Endothelial cell of umbilical vein (primary cell): Measurements from ENCODE around the gene UBE2D3. TPM values are rescaled to one million over a fixed set of nuclear protein-coding genes. Genes with fewer than 3 reads are reported as not detected.

Experiments used
- BruUV-seq: library from RNA; stranded (reverse); fragments of 400-500 nt; replicated peaks from 2 replicates; lab custom pipeline; 2021; lab: Mats Ljungman, UMichigan
- CTCF ChIA-PET: fragments of 300-600, 350-600 bp; sonication (Branson Sonifier 250); formaldehyde crosslinking; loops from one replicate; lab custom pipeline; 2021; ENCODE audit warnings: antibody characterized with exemption, inconsistent platforms; lab: Charles Lee
- POLR2A ChIA-PET: fragments of 300-600, 350-600 bp; sonication (Branson Sonifier 250); formaldehyde crosslinking; loops from one replicate; lab custom pipeline; 2021; ENCODE audit warnings: antibody characterized with exemption, inconsistent platforms; lab: Charles Lee
- DNase-seq: peaks from one replicate; pipeline ENCODE4 v3.0.0-alpha.2; 2011; ENCODE audit warnings: low read depth, low spot score
- FAIRE-seq: peaks from 2 replicates; lab custom pipeline; 2011; peaks lifted over from hg19 to GRCh38; lab: Jason Lieb, UNC
- H2AFZ ChIP-seq: 2 replicates; pipeline ENCODE4 v1.6.0; 2012; ENCODE audit warnings: low read depth, low read length, control low read depth, inconsistent platforms
- H3K27ac ChIP-seq: 2 replicates; pipeline ENCODE4 v1.5.1; 2011; ENCODE audit warnings: low read depth, mild to moderate bottlenecking, control low read depth, low read length, moderate library complexity; ENCODE audit not compliant: insufficient read depth
- H3K27me3 ChIP-seq, 2 experiments: 2 replicates each; pipeline versions ENCODE4 v1.6.0 to v1.6.1; 2011; ENCODE audit warnings: low read length in 2 of 2, mixed read lengths in 1 of 2; ENCODE audit not compliant: control insufficient read depth in 2 of 2, insufficient read depth in 2 of 2
- H3K36me3 ChIP-seq, 2 experiments: 2 replicates in 1 of 2; 3 replicates in 1 of 2; pipeline ENCODE4 v1.5.1; 2011; ENCODE audit warnings: low read length in 2 of 2, mild to moderate bottlenecking in 1 of 2, moderate library complexity in 1 of 2; ENCODE audit not compliant: control insufficient read depth in 2 of 2, insufficient read depth in 2 of 2; ENCODE audit errors: extremely low read depth in 1 of 2
- H3K4me1 ChIP-seq: 3 replicates; pipeline ENCODE4 v1.5.1; 2011; ENCODE audit warnings: mild to moderate bottlenecking, low read length; ENCODE audit not compliant: control insufficient read depth, insufficient read depth; ENCODE audit errors: extremely low read depth
- H3K4me2 ChIP-seq: 2 replicates; pipeline ENCODE4 v1.6.1; 2011; ENCODE audit warnings: low read length, control low read depth, mixed read lengths; ENCODE audit not compliant: insufficient read depth
- H3K4me3 ChIP-seq, 3 experiments: fragments of 200-600 bp in 1 of 3; sonication (generic), shearing (Covaris generic) in 1 of 3; replicated peaks in 1 of 3; 2 replicates each; pipeline ENCODE4 v1.5.1; 2011 to 2016; ENCODE audit warnings: control low read depth in 3 of 3, low read length in 3 of 3, mild to moderate bottlenecking in 2 of 3, inconsistent platforms in 1 of 3, low read depth in 1 of 3, moderate library complexity in 1 of 3; ENCODE audit not compliant: insufficient read depth in 1 of 3
- H3K79me2 ChIP-seq: 2 replicates; pipeline ENCODE4 v1.6.0; 2012; ENCODE audit warnings: low read length, inconsistent platforms; ENCODE audit not compliant: control insufficient read depth, insufficient read depth
- H3K9ac ChIP-seq: replicated peaks from 2 replicates; pipeline ENCODE3; 2011; ENCODE audit warnings: low read length, control low read depth; ENCODE audit not compliant: insufficient read depth; ENCODE audit errors: extremely low read depth
- H3K9me1 ChIP-seq: replicated peaks from 3 replicates; pipeline ENCODE4 v1.6.0; 2011; ENCODE audit warnings: mild to moderate bottlenecking, low read length; ENCODE audit not compliant: control insufficient read depth, insufficient read depth; ENCODE audit errors: extremely low read depth
- H3K9me3 ChIP-seq: replicated peaks from 2 replicates; pipeline ENCODE4 v1.5.1; 2012; ENCODE audit warnings: low read length, inconsistent platforms; ENCODE audit not compliant: control insufficient read depth, insufficient read depth
- H4K20me1 ChIP-seq: replicated peaks from 2 replicates; pipeline ENCODE3; 2011; ENCODE audit warnings: mild to moderate bottlenecking, low read length; ENCODE audit not compliant: control insufficient read depth, insufficient read depth; ENCODE audit errors: extremely low read depth
- EZH2 ChIP-seq: IDR thresholded peaks from 2 replicates; pipeline ENCODE4 v1.6.1; 2012; ENCODE audit warnings: borderline replicate concordance, low read depth, mild to moderate bottlenecking, moderate library complexity, low read length, inconsistent platforms; ENCODE audit not compliant: severe bottlenecking
- FOS ChIP-seq: IDR thresholded peaks from 2 replicates; pipeline ENCODE4 v1.6.1; 2011; ENCODE audit warnings: mild to moderate bottlenecking, low read length, moderate library complexity, borderline replicate concordance; ENCODE audit not compliant: insufficient read depth
- GATA2 ChIP-seq: IDR thresholded peaks from 2 replicates; pipeline ENCODE4 v1.7.0; 2011; ENCODE audit warnings: low read depth, mild to moderate bottlenecking, moderate library complexity, mixed read lengths, low read length; ENCODE audit not compliant: insufficient read length, insufficient read depth
- JUN ChIP-seq: IDR thresholded peaks from 2 replicates; pipeline ENCODE4 v1.6.1; 2011; ENCODE audit warnings: borderline replicate concordance, low read depth; ENCODE audit not compliant: insufficient read length, insufficient read depth
- MYC ChIP-seq: IDR thresholded peaks from one replicate; pipeline ENCODE4 v1.6.1; 2011; ENCODE audit warnings: mild to moderate bottlenecking, low read depth, low read length
- POLR2A ChIP-seq: IDR thresholded peaks from 2 replicates; pipeline ENCODE4 v1.6.1; 2012; ENCODE audit warnings: low read depth, mild to moderate bottlenecking, control low read depth, low read length
- POLR2AphosphoS5 ChIP-seq: IDR thresholded peaks from 2 replicates; pipeline ENCODE4 v1.6.1; 2012; ENCODE audit warnings: low read depth, mild to moderate bottlenecking, control low read depth, low read length, moderate library complexity; ENCODE audit not compliant: insufficient read depth
- dilution Hi-C: fragments of 300-500 bp; cut with MboI; formaldehyde crosslinking; loops from one replicate; pipeline ENCODE4 v1.15.0; 2019; ENCODE audit warnings: low sequenced_read_pairs; ENCODE audit not compliant: extremely low pct_ligation_motif_present
- intact Hi-C: fragments of 100-400 bp; cut with micrococcal nuclease; formaldehyde crosslinking; loops from one replicate; pipeline ENCODE4 v1.10.0; 2022
- polyA plus RNA-seq, 4 experiments: library from polyadenylated mRNA; depleted of rRNA in 3 of 4; stranded (reverse) in 3 of 4; unstranded in 1 of 4; fragments of >200 nt; gene quantifications; 2 replicates each; pipeline versions ENCODE4 v1.2.1 to v1.2.3, GENCODE V29; 2011 to 2012; ENCODE audit warnings: missing spikeins in 1 of 4
- total RNA-seq: library from RNA; stranded (reverse); gene quantifications from 2 replicates; pipeline ENCODE4 v1.2.3, GENCODE V29; 2021
- TF ChIP-seq, protein P1 (sequence below): IDR thresholded peaks from 2 replicates; pipeline ENCODE4 v1.6.1; 2011; ENCODE audit not compliant: insufficient read depth, insufficient read length
- TF ChIP-seq, protein P2 (sequence below), 2 donors: IDR thresholded peaks; 1 replicate in 1 of 2; 2 replicates in 1 of 2; pipeline ENCODE4 v1.5.1; 2011; ENCODE audit warnings: low read length in 2 of 2, mild to moderate bottlenecking in 2 of 2, moderate library complexity in 2 of 2, control low read depth in 1 of 2, inconsistent platforms in 1 of 2, low read depth in 1 of 2; ENCODE audit not compliant: insufficient read depth in 1 of 2; ENCODE audit errors: extremely low read depth in 1 of 2

Gene UBE2D3
- total and polyA plus RNA-seq, 2 donors (not counting 3 experiments of a cell fraction or from before 2014, with no cell fraction given): 279 to 399 TPM

DNA sequence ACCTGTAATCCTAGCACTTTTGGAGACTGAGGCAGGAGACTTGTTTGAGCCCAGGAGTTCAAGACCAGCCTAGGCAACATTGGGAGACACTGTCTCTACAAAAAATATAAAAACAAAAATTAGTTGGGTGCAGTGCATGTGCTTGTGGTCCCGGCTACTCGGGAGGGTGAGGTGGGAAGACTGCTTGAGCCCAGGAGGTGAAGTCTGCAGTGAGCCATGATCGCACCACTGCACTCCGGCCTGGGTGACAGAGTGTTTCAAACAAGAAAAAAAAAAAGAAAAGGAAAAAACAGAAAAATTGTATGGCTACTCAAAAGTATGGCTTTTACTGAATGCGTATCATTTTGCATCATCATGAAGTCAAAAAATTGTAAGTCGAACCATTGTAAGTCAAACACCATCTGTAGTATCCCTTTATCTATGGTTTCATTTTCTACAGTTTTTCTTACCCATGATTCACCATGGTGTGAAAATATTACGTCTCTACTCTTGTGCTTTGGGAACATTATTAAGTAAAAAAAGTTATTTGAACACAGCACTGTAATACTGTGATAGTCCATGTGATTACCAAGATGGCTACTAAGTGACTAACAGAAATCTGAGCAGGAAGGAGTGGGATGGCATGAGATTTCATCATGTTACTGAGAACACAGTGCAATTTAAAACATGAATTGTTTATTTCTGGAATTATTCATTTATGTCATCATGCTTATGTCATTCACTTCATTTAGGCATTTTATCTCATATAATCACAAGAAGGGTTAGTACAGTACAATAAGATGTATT lies 40.1 kb downstream of the UBE2D3 start:
- intact Hi-C loops: no loop called here
- no peak for TF ChIP-seq POLR2A
- DNase-seq (no peak), FAIRE-seq (no peak)
- Histone ChIP-seq H3K27me3 (no peaks in the 10 kb centered on the region), H3K4me3 (no peak overlapping the region), H3K36me3 (peaks cover under 1 to 2% of the 10 kb centered on the region in 2 experiments), H4K20me1 (no peaks in the 10 kb centered on the region), H3K9me1 (no peaks in the 10 kb centered on the region), H3K4me1 (no peaks in the 10 kb centered on the region), H3K9ac (no peak overlapping the region), H3K9me3 (no peaks in the 10 kb centered on the region), H3K79me2 (no peaks in the 10 kb centered on the region), H2AFZ (no peak overlapping the region), H3K27ac (no peak overlapping the region), H3K4me2 (no peak overlapping the region)
- no TSS peak for BruUV-seq
- dilution Hi-C loops: no loop called here
- POLR2A ChIA-PET: no interaction called here
- CTCF ChIA-PET: no interaction called here

DNA sequence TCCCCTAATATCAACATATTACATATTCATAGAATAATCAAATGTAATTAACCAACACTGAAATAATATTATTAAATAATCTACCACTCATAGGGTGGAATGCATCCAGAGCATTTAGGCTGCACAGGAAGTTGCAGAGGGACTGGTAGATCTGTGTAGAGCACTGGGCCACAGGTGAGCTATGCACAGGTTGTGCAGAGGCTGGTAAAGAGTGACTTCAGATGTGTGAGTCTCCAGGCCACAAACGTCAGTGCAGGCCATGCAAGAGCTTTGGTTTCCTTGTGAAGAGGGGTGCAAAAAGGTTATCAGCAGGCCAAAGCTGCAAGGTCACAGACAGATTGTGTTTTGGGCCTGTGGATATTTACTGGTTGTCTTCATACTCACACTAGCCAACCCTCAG lies 41.1 kb downstream of the UBE2D3 start:
- intact Hi-C loops: no loop called here
- no peaks in the 10 kb centered on the region for H3K36me3 ChIP-seq
- no peak for DNase-seq

More for the DNA sequence above, 41.1 kb downstream of the UBE2D3 start:
- Histone ChIP-seq H3K27me3 (no peaks in the 10 kb centered on the region), H4K20me1 (no peaks in the 10 kb centered on the region), H2AFZ (no peak overlapping the region), H3K9me3 (no peaks in the 10 kb centered on the region), H3K4me3 (no peak overlapping the region), H3K4me1 (no peaks in the 10 kb centered on the region), H3K27ac (no peak overlapping the region), H3K9me1 (no peaks in the 10 kb centered on the region), H3K79me2 (no peaks in the 10 kb centered on the region), H3K9ac (no peak overlapping the region), H3K4me2 (no peak overlapping the region)
- FAIRE-seq: no peak
- CTCF ChIA-PET: no interaction called here
- BruUV-seq: no TSS peak
- dilution Hi-C loops: no loop called here
- POLR2A ChIA-PET: no interaction called here
- TF ChIP-seq, protein P1, sequence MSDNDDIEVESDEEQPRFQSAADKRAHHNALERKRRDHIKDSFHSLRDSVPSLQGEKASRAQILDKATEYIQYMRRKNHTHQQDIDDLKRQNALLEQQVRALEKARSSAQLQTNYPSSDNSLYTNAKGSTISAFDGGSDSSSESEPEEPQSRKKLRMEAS: no peak
- TF ChIP-seq JUN (no peak), FOS (no peak), MYC (no peak), EZH2 (no peak), POLR2A (no peak), GATA2 (no peak), POLR2AphosphoS5 (no peak)
- TF ChIP-seq, protein P2, sequence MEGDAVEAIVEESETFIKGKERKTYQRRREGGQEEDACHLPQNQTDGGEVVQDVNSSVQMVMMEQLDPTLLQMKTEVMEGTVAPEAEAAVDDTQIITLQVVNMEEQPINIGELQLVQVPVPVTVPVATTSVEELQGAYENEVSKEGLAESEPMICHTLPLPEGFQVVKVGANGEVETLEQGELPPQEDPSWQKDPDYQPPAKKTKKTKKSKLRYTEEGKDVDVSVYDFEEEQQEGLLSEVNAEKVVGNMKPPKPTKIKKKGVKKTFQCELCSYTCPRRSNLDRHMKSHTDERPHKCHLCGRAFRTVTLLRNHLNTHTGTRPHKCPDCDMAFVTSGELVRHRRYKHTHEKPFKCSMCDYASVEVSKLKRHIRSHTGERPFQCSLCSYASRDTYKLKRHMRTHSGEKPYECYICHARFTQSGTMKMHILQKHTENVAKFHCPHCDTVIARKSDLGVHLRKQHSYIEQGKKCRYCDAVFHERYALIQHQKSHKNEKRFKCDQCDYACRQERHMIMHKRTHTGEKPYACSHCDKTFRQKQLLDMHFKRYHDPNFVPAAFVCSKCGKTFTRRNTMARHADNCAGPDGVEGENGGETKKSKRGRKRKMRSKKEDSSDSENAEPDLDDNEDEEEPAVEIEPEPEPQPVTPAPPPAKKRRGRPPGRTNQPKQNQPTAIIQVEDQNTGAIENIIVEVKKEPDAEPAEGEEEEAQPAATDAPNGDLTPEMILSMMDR (IDR thresholded peaks at IDR 0.05; ENCODE audit: extremely low read depth in 1 of 2, insufficient read depth in 1 of 2, low read depth in 1 of 2, low read length in 2 of 2): no peak
